HG03571 (cell line): Measurements from ENCODE around the gene NCKAP5.

Experiments
- ATAC-seq: cut with Tn5 transposase; IDR thresholded peaks from one replicate; pipeline ENCODE4 v1.9.1; 2021; ENCODE audit not compliant: unreplicated experiment

NCKAP5 gene

GRCh38 chr2:133123393-133123792 is 444.9 kb downstream of the NCKAP5 start:
- ATAC-seq: no peak

GRCh38 chr2:133122529-133122928 is 445.7 kb downstream of the NCKAP5 start:
- ATAC-seq: no peak

GRCh38 chr2:133120310-133120709 is 448.0 kb downstream of the NCKAP5 start:
- no peak for ATAC-seq

- no peak for ATAC-seq
Observed at GRCh38 chr2:133110201-133110600, 458.1 kb downstream of the NCKAP5 start.

- ATAC-seq: no peak
Observed at GRCh38 chr2:133109772-133110171, 458.5 kb downstream of the NCKAP5 start.

GRCh38 chr2:133107058-133107815 is 461.0 kb downstream of the NCKAP5 start:
- ATAC-seq: no peak

- no peak for ATAC-seq
Observed at GRCh38 chr2:133104871-133105270, 463.4 kb downstream of the NCKAP5 start.

- no peak for ATAC-seq
Observed at GRCh38 chr2:133098787-133099186, 469.5 kb downstream of the NCKAP5 start.

- no peak for ATAC-seq
Observed at GRCh38 chr2:133097666-133098065, 470.6 kb downstream of the NCKAP5 start.

GRCh38 chr2:133092571-133092970 is 475.7 kb downstream of the NCKAP5 start:
- no peak for ATAC-seq

GRCh38 chr2:133090358-133090757 is 477.9 kb downstream of the NCKAP5 start:
- ATAC-seq: no peak

GRCh38 chr2:133086176-133086575 is 482.1 kb downstream of the NCKAP5 start:
- no peak for ATAC-seq

GRCh38 chr2:133085646-133086045 is 482.6 kb downstream of the NCKAP5 start:
- ATAC-seq: no peak

- no peak for ATAC-seq
Observed at GRCh38 chr2:133082034-133082433, 486.2 kb downstream of the NCKAP5 start.

- no peak for ATAC-seq
Observed at GRCh38 chr2:133080822-133081221, 487.4 kb downstream of the NCKAP5 start.

- ATAC-seq: no peak
Observed at GRCh38 chr2:133078667-133079411, 489.4 kb downstream of the NCKAP5 start.

- ATAC-seq: no peak
Observed at GRCh38 chr2:133077269-133077822, 490.9 kb downstream of the NCKAP5 start.

GRCh38 chr2:133072837-133073694 is 495.2 kb downstream of the NCKAP5 start:
- no peak for ATAC-seq

- no peak for ATAC-seq
Observed at GRCh38 chr2:133063775-133064174, 504.5 kb downstream of the NCKAP5 start.

- ATAC-seq: no peak
Observed at GRCh38 chr2:133062931-133063665, 505.2 kb downstream of the NCKAP5 start.
